Mesenchymal stem cell (in vitro differentiated cells and primary cell): Measurements from ENCODE around the gene IMMP1L.

Experiments used
- DNase-seq: peaks from one replicate; pipeline ENCODE4 v3.0.0-alpha.2; 2013
- H2AFZ ChIP-seq: one replicate; pipeline ENCODE4 v1.6.1; 2013; ENCODE audit warnings: low read depth, mild to moderate bottlenecking, control low read depth, inconsistent platforms, low read length, moderate library complexity
- H2AK5ac ChIP-seq: 2 replicates; pipeline ENCODE4 v1.6.1; 2013; ENCODE audit warnings: low read length, moderate library complexity, mild to moderate bottlenecking, inconsistent platforms; ENCODE audit not compliant: severe bottlenecking
- H2BK120ac ChIP-seq: one replicate; pipeline ENCODE4 v1.6.1; 2013; ENCODE audit warnings: low read depth, mild to moderate bottlenecking, inconsistent platforms, low read length, moderate library complexity
- H2BK12ac ChIP-seq, 2 experiments: one replicate each; pipeline ENCODE4 v1.6.1; 2013; ENCODE audit warnings: inconsistent platforms in 2 of 2, low read length in 2 of 2, mild to moderate bottlenecking in 2 of 2, moderate library complexity in 2 of 2, control low read depth in 1 of 2
- H2BK15ac ChIP-seq: one replicate; pipeline ENCODE4 v1.6.1; 2013; ENCODE audit warnings: mild to moderate bottlenecking, low read depth, inconsistent platforms; ENCODE audit not compliant: poor library complexity, severe bottlenecking
- H2BK5ac ChIP-seq: 2 replicates; pipeline ENCODE4 v1.6.1; 2013; ENCODE audit warnings: low read depth, mild to moderate bottlenecking, low read length, control low read depth, inconsistent platforms; ENCODE audit not compliant: poor library complexity, severe bottlenecking
- H3K14ac ChIP-seq, 2 experiments: one replicate each; pipeline ENCODE4 v1.6.1; 2013; ENCODE audit warnings: inconsistent platforms in 2 of 2, low read length in 2 of 2, control low read depth in 1 of 2, mild to moderate bottlenecking in 1 of 2, moderate library complexity in 1 of 2
- H3K18ac ChIP-seq, 2 experiments: one replicate each; pipeline ENCODE4 v1.6.1; 2013; ENCODE audit warnings: inconsistent platforms in 2 of 2, low read length in 2 of 2, control low read depth in 1 of 2, low read depth in 1 of 2, mild to moderate bottlenecking in 1 of 2
- H3K23ac ChIP-seq, 2 experiments: one replicate each; pipeline ENCODE4 v1.6.1; 2013; ENCODE audit warnings: inconsistent platforms in 2 of 2, low read length in 2 of 2, mild to moderate bottlenecking in 2 of 2, moderate library complexity in 2 of 2, control low read depth in 1 of 2
- H3K27ac ChIP-seq: 2 replicates; pipeline ENCODE4 v1.5.1; 2013; ENCODE audit warnings: mild to moderate bottlenecking, moderate library complexity, low read length, control low read depth, inconsistent platforms; ENCODE audit not compliant: poor library complexity, severe bottlenecking
- H3K27me3 ChIP-seq, 2 experiments: 2 replicates each; pipeline versions ENCODE4 v1.6.1 to v1.7.0; 2013; ENCODE audit warnings: low read length in 2 of 2, mild to moderate bottlenecking in 2 of 2, moderate library complexity in 2 of 2, control low read depth in 1 of 2, inconsistent platforms in 1 of 2; ENCODE audit not compliant: control insufficient read depth in 1 of 2, insufficient read depth in 1 of 2
- H3K36me3 ChIP-seq, 2 experiments: 2 replicates each; pipeline versions ENCODE4 v1.6.1 to v1.7.0; 2013; ENCODE audit warnings: low read length in 2 of 2, control low read depth in 1 of 2, inconsistent platforms in 1 of 2, low read depth in 1 of 2, mild to moderate bottlenecking in 1 of 2; ENCODE audit not compliant: insufficient read depth in 2 of 2, control insufficient read depth in 1 of 2
- H3K4ac ChIP-seq, 2 experiments: one replicate each; pipeline ENCODE4 v1.6.1; 2013; ENCODE audit warnings: inconsistent platforms in 2 of 2, low read length in 2 of 2, mild to moderate bottlenecking in 2 of 2, moderate library complexity in 2 of 2, control low read depth in 1 of 2, low read depth in 1 of 2
- H3K4me1 ChIP-seq: 2 replicates; pipeline ENCODE4 v1.6.1; 2013; ENCODE audit warnings: low read depth, low read length, control low read depth; ENCODE audit not compliant: control insufficient read depth, insufficient read depth
- H3K4me2 ChIP-seq: 2 replicates; pipeline ENCODE4 v1.6.1; 2013; ENCODE audit warnings: low read length, mild to moderate bottlenecking, inconsistent platforms; ENCODE audit not compliant: poor library complexity, severe bottlenecking
- H3K4me3 ChIP-seq, 2 experiments: 2 replicates each; pipeline versions ENCODE4 v1.5.1 to v1.7.0; 2013; ENCODE audit warnings: low read length in 2 of 2, mild to moderate bottlenecking in 2 of 2, control low read depth in 1 of 2, low read depth in 1 of 2; ENCODE audit not compliant: insufficient read depth in 1 of 2
- H3K79me1 ChIP-seq: replicated peaks from 2 replicates; pipeline ENCODE4 v1.6.1; 2013; ENCODE audit warnings: mild to moderate bottlenecking, control low read depth, low read length, inconsistent platforms; ENCODE audit not compliant: poor library complexity, severe bottlenecking
- H3K9ac ChIP-seq: 2 replicates; pipeline ENCODE4 v1.7.0; 2013; ENCODE audit warnings: mild to moderate bottlenecking, low read length, moderate library complexity
- H3K9me3 ChIP-seq: 2 replicates; pipeline ENCODE4 v1.7.0; 2013; ENCODE audit warnings: mild to moderate bottlenecking, low read length; ENCODE audit not compliant: control insufficient read depth
- H4K8ac ChIP-seq: one replicate; pipeline ENCODE4 v1.6.1; 2013; ENCODE audit warnings: inconsistent platforms, mild to moderate bottlenecking, low read length, moderate library complexity
- H4K91ac ChIP-seq: one replicate; pipeline ENCODE4 v1.6.1; 2013; ENCODE audit warnings: mild to moderate bottlenecking, low read length, inconsistent platforms
- WGBS: methylation state at CpG from one replicate; pipeline ENCODE4 v1.1.7; 2013; ENCODE audit warnings: mixed read lengths; 5-methylcytosine and 5-hydroxymethylcytosine counted together

IMMP1L gene

DNA sequence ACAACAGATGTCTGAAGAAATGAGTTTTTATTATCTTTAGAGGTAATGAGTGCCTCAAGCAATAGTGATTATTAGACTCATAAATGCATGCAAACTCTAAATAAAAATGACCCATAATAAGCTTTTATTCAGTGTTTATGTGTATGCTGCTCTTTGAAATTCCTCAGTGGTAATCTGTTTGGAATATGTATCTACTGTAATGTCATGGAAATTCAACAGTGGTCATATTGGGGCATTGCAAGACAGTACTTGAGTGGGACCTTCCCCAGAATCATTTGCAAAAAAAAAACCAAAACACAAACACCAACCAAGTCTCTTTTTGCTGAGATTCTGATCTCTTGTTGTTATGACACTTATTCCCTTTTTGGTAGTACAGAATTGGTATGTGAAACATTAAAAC is 104.8 kb downstream of the IMMP1L start:
- no peak overlapping the region for H3K14ac ChIP-seq
- no peak overlapping the region for H2BK12ac ChIP-seq
- H3K79me1 ChIP-seq = peaks cover 7% of the 10 kb centered on the region
- H3K36me3 ChIP-seq = no peaks in the 10 kb centered on the region
- DNase-seq = no peak
- H3K9me3 ChIP-seq = no peaks in the 10 kb centered on the region
- no peak overlapping the region for H3K4me2 ChIP-seq
- no peak overlapping the region for H4K91ac ChIP-seq
- no peak overlapping the region for H3K23ac ChIP-seq
- no peaks in the 10 kb centered on the region for H3K27me3 ChIP-seq
- H3K4me1 ChIP-seq = no peaks in the 10 kb centered on the region
- no peak overlapping the region for H2BK5ac ChIP-seq
- H2BK120ac ChIP-seq = no peak overlapping the region
- no peak overlapping the region for H3K4me3 ChIP-seq
- H2BK15ac ChIP-seq = no peak overlapping the region
- no peak overlapping the region for H3K9ac ChIP-seq
- H2AK5ac ChIP-seq = no peak overlapping the region
- no peak overlapping the region for H4K8ac ChIP-seq
- H3K18ac ChIP-seq = no peak overlapping the region
- H3K4ac ChIP-seq = no peak overlapping the region
- H3K27ac ChIP-seq = no peak overlapping the region
- H2AFZ ChIP-seq = no peak overlapping the region

DNA sequence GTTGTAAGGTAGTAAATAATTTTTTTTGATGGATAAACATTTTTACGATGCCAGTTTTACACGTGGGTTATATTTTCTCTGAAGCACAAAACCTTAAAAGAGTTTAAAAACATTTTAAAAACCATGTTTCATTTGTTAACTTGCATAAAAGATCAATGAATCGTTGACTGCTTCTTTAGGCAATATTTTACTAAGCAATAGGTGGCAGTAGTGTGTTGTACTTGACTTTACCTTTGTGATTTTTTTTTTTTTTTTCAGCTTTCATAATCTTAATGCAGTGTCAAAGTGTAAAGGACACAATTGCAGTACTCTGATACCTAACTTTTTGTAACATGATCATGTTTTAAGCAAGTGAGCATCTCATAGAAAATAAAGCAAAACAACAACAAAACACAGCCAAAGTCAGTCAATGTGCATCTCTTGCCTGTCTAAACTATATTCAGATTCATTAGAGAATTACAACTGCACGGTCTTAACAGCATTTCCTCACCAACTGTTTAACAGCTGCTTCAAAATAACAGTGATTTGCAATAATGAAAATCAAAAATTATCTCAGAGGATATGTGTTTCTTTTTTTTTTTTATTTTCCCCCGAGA is 112.1 kb downstream of the IMMP1L start:
- Histone ChIP-seq H3K14ac (no peak overlapping the region), H2BK15ac (no peak overlapping the region), H2BK5ac (no peak overlapping the region), H4K91ac (no peak overlapping the region), H2BK12ac (no peak overlapping the region), H3K27ac (no peak overlapping the region), H3K79me1 (peaks cover 4% of the 10 kb centered on the region), H3K9ac (no peak overlapping the region), H2BK120ac (no peak overlapping the region), H3K4ac (no peak overlapping the region), H3K23ac (no peak overlapping the region), H2AFZ (no peak overlapping the region), H3K27me3 (no peaks in the 10 kb centered on the region), H3K4me3 (no peak overlapping the region), H3K9me3 (no peaks in the 10 kb centered on the region), H3K4me2 (no peak overlapping the region), H3K4me1 (no peaks in the 10 kb centered on the region), H3K36me3 (peaks cover 0 to 5% of the 10 kb centered on the region in 2 experiments), H3K18ac (no peak overlapping the region), H2AK5ac (no peak overlapping the region), H4K8ac (no peak overlapping the region)
- WGBS = 93% methylated on average over 1 of the region's 5 CpGs
- DNase-seq = peak; percentile 36

GRCh38 chr11:31387379-31387778 is 122.0 kb downstream of the IMMP1L start:
- Histone ChIP-seq H3K4me3 (no peak overlapping the region), H4K91ac (no peak overlapping the region), H3K27ac (no peak overlapping the region), H3K23ac (no peak overlapping the region), H2BK5ac (no peak overlapping the region), H3K9ac (no peak overlapping the region), H3K4me2 (no peak overlapping the region), H3K14ac (no peak overlapping the region), H3K36me3 (peaks cover 3 to 10% of the 10 kb centered on the region in 2 experiments), H2BK12ac (no peak overlapping the region), H3K4me1 (no peaks in the 10 kb centered on the region), H2AK5ac (no peak overlapping the region), H3K9me3 (no peaks in the 10 kb centered on the region), H4K8ac (no peak overlapping the region), H2AFZ (no peak overlapping the region), H3K79me1 (peaks cover 20% of the 10 kb centered on the region), H3K18ac (no peak overlapping the region), H3K4ac (no peak overlapping the region), H2BK15ac (no peak overlapping the region), H2BK120ac (no peak overlapping the region), H3K27me3 (no peaks in the 10 kb centered on the region)
- WGBS = 75% methylated on average over 1 of the region's 2 CpGs
- peak; percentile 49 for DNase-seq

DNA sequence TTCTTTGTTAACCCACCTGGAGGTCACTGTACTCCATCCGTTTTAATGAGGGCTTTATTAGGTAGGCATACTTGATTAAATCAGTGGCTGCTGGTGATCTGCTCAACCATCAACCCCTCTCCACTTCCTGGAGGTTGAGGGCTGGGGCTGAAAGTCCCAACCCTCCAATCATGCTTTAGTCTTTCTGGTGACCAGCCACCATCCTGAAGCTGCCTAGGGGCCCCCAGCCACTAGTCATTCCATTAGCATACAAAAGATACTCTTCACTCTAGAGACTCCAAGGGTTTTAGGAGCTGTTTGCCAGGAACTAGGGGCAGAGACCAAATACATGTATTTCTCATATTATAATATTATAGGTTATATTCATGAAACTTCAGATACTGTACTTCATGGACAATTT is 126.3 kb downstream of the IMMP1L start:
- Histone ChIP-seq H4K8ac (no peak overlapping the region), H3K79me1 (peaks cover 18% of the 10 kb centered on the region), H3K36me3 (peaks cover 3 to 10% of the 10 kb centered on the region in 2 experiments), H3K9me3 (no peaks in the 10 kb centered on the region), H3K9ac (no peak overlapping the region), H3K4me2 (no peak overlapping the region), H2BK15ac (no peak overlapping the region), H3K4ac (no peak overlapping the region), H2AFZ (no peak overlapping the region), H2BK5ac (no peak overlapping the region), H4K91ac (no peak overlapping the region), H3K27me3 (no peaks in the 10 kb centered on the region), H2AK5ac (no peak overlapping the region), H2BK12ac (no peak overlapping the region), H3K4me1 (no peaks in the 10 kb centered on the region), H3K14ac (no peak overlapping the region), H3K23ac (no peak overlapping the region), H3K27ac (no peak overlapping the region), H2BK120ac (no peak overlapping the region), H3K18ac (no peak overlapping the region), H3K4me3 (no peak overlapping the region)
- WGBS = 100% methylated on average over 1 of the region's 1 CpG
- no peak for DNase-seq
